Prostate gland (tissue), 2 donors: ENCODE data around the gene ZC3H6. TPM values are rescaled to one million over a fixed set of nuclear protein-coding genes. Genes with fewer than 3 reads are reported as not detected.

Experiments used
- DNase-seq: peaks from one replicate; pipeline ENCODE4 v3.0.0-alpha.2; 2019; ENCODE audit warnings: low spot score
- H3K27ac ChIP-seq, 2 donors: fragments of 200-600 bp; sonication (generic); 2 replicates each; pipeline ENCODE4 v1.5.1; 2017 to 2019
- H3K27me3 ChIP-seq: fragments of 200-600 bp; sonication (generic); replicated peaks from 2 replicates; pipeline ENCODE4 v1.5.1; 2019; ENCODE audit not compliant: insufficient read depth
- H3K36me3 ChIP-seq, 2 donors: fragments of 200-600 bp; sonication (generic); 1 replicate in 1 of 2; 2 replicates in 1 of 2; pipeline versions ENCODE4 v1.5.1 to v1.8.1; 2017 to 2019
- H3K4me1 ChIP-seq: fragments of 200-600 bp; sonication (generic); replicated peaks from 2 replicates; pipeline ENCODE4 v1.5.1; 2019
- H3K4me3 ChIP-seq, 2 donors: fragments of 200-600 bp; sonication (generic); 2 replicates each; pipeline ENCODE4 v1.5.1; 2017 to 2019
- H3K9me3 ChIP-seq: fragments of 200-600 bp; sonication (generic); 2 replicates; pipeline ENCODE4 v1.5.1; 2017
- POLR2A ChIP-seq: fragments of 450-650 bp; IDR thresholded peaks from one replicate; pipeline ENCODE4 v1.6.1; 2016; ENCODE audit warnings: antibody characterized with exemption, mild to moderate bottlenecking
- POLR2AphosphoS5 ChIP-seq: sonication (generic); formaldehyde crosslinking; IDR thresholded peaks from one replicate; pipeline ENCODE4 v1.6.1; 2017; ENCODE audit warnings: antibody characterized with exemption
- WGBS: methylation state at CpG from one replicate; pipeline ENCODE4 v1.1.5; 2018; 5-methylcytosine and 5-hydroxymethylcytosine counted together
- intact Hi-C: fragments of 100-400 bp; cut with DNase I; formaldehyde crosslinking; loops from one replicate; pipeline ENCODE4 v1.14.2; 2022
- total RNA-seq, 2 donors: library from RNA; depleted of rRNA; stranded (reverse); fragments of >200 nt; gene quantifications; one replicate each; pipeline ENCODE4 v1.1.0, GENCODE V29; 2016
- TF ChIP-seq, protein P1 (sequence below), 4 experiments: fragments of 200-600 bp in 2 of 4; fragments of 450-650 bp in 2 of 4; sonication (generic) in 2 of 4; IDR thresholded peaks; 1 replicate in 3 of 4; 2 replicates in 1 of 4; pipeline ENCODE4 v1.5.1; 2016 to 2019; ENCODE audit warnings: antibody characterized with exemption in 4 of 4, mild to moderate bottlenecking in 2 of 4, moderate library complexity in 2 of 4

ZC3H6 gene
- total RNA-seq, 2 donors from 2014 or later, result 10.2 to 10.5 TPM

DNA sequence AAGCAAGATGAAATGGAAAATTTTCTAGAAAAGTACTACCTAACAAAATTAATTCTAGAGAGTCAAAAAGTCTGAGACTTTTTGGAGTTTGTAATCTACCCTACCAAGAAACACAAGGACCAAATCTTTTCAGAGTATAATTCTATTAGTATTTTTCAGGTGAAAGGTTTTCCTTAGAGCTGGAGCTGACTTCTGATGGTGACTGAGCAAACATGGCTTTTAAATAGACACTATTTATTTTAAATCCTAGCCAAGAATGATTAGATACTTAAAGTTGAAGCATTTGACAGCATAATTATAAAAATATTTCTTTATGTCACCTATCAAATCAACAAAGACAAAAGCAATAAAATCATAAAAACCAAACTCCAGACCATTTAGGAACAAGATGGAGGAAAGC is 26.6 kb downstream of the ZC3H6 start:
- TF ChIP-seq, protein P1, sequence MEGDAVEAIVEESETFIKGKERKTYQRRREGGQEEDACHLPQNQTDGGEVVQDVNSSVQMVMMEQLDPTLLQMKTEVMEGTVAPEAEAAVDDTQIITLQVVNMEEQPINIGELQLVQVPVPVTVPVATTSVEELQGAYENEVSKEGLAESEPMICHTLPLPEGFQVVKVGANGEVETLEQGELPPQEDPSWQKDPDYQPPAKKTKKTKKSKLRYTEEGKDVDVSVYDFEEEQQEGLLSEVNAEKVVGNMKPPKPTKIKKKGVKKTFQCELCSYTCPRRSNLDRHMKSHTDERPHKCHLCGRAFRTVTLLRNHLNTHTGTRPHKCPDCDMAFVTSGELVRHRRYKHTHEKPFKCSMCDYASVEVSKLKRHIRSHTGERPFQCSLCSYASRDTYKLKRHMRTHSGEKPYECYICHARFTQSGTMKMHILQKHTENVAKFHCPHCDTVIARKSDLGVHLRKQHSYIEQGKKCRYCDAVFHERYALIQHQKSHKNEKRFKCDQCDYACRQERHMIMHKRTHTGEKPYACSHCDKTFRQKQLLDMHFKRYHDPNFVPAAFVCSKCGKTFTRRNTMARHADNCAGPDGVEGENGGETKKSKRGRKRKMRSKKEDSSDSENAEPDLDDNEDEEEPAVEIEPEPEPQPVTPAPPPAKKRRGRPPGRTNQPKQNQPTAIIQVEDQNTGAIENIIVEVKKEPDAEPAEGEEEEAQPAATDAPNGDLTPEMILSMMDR (IDR thresholded peaks at IDR 0.05), result no peak
- TF ChIP-seq POLR2AphosphoS5, result no peak
- TF ChIP-seq POLR2A, result no peak
- intact Hi-C loops, result no loop called here
- Histone ChIP-seq H3K9me3 (no peaks in the 10 kb centered on the region), H3K4me1 (no peaks in the 10 kb centered on the region), H3K27me3 (no peaks in the 10 kb centered on the region), H3K36me3 (no peaks in the 10 kb centered on the region), H3K4me3 (no peak overlapping the region), H3K27ac (no peak overlapping the region)
- DNase-seq, result no peak

DNA sequence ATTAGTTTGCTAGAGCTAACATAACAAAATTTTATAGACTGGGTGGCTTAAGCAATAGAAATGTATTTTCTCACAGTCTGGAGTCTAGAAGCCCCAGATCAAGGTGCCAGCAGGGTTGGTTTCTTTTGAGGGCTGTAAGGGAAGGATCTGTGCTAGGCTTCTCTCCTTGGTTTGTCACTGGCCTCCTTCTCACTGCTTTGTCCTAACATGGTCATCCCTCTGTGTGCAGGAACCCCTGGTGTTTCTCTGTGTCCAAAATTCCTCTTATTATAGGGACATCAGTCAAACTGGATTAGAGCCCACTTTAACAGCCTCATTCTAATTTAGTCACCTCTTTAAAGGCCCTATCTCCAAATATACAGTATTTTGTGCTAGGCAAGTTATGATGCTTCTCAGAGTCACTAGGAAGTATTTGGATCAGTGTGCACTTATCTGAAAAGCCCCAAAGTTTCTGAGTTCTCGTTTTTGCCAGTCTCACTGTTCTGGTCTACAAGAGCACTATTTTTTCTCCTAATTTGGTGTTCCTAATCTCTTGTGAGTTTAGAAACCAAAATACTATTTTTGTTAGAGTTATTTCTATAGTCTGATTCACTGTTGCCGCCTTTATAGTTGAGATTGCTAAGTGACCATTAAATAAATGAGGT is 29.0 kb downstream of the ZC3H6 start:
- DNase-seq, result no peak
- 84% methylated on average over 2 of the region's 2 CpGs for WGBS
- no peak overlapping the region for H3K27ac ChIP-seq
- H3K4me1 ChIP-seq, result no peaks in the 10 kb centered on the region
- TF ChIP-seq POLR2AphosphoS5 (no peak), POLR2A (no peak)
- TF ChIP-seq, protein P1 (IDR thresholded peaks at IDR 0.05), result no peak
- no peak overlapping the region for H3K4me3 ChIP-seq
- H3K9me3 ChIP-seq, result no peaks in the 10 kb centered on the region
- no peaks in the 10 kb centered on the region for H3K27me3 ChIP-seq
- H3K36me3 ChIP-seq, result no peaks in the 10 kb centered on the region
- intact Hi-C loops, result no loop called here

DNA sequence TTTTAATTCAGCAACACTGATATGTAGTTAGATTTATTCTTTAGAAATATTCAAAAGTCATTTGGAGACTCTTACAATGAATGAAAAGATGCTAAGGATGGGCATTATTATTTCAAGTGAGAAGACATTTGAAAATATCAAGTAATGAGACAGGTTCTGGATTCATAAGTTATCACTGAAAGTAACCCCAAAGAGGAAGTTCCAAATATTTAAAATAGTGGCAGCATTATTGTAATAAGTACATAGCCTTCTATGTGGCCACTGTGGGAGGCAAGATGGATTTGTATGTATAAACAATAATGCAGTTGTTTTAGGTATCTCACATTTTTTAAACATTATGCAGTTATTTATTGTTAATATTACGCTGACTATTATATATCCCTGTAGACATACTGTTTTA is 29.7 kb downstream of the ZC3H6 start:
- no peak for TF ChIP-seq POLR2AphosphoS5
- TF ChIP-seq, protein P1 (IDR thresholded peaks at IDR 0.05), result no peak
- TF ChIP-seq POLR2A, result no peak
- Histone ChIP-seq H3K27me3 (no peaks in the 10 kb centered on the region), H3K4me3 (no peak overlapping the region), H3K4me1 (no peaks in the 10 kb centered on the region), H3K27ac (no peak overlapping the region), H3K36me3 (no peaks in the 10 kb centered on the region), H3K9me3 (no peaks in the 10 kb centered on the region)
- 96% methylated on average over 1 of the region's 1 CpG for WGBS
- intact Hi-C loops, result no loop called here
- DNase-seq, result no peak

DNA sequence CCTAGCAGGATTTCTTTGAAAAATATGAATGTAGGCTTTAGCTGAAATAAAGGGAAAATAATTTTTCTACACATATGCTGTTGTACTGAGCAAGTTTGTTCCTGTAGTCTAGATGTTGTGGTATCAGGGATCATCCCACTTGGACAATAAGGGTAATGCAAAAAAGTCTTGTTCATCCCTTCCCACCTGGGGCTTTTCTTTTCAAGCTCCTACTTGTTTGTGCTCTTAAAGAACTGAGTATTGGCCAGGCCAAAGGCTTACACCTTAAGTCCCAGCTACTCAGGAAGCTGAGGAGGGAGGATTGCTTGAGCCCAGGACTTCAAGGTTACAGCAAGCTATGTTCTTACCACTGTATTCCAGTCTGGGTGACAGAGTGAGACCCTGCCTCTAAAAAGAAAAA is 35.5 kb downstream of the ZC3H6 start:
- DNase-seq, result no peak
- Histone ChIP-seq H3K27me3 (no peaks in the 10 kb centered on the region), H3K4me1 (no peaks in the 10 kb centered on the region), H3K4me3 (no peak overlapping the region), H3K27ac (no peak overlapping the region), H3K9me3 (no peaks in the 10 kb centered on the region), H3K36me3 (no peaks in the 10 kb centered on the region)
- TF ChIP-seq, protein P1 (IDR thresholded peaks at IDR 0.05), result no peak
- TF ChIP-seq POLR2A (no peak), POLR2AphosphoS5 (no peak)
- intact Hi-C loops, result no loop called here

DNA sequence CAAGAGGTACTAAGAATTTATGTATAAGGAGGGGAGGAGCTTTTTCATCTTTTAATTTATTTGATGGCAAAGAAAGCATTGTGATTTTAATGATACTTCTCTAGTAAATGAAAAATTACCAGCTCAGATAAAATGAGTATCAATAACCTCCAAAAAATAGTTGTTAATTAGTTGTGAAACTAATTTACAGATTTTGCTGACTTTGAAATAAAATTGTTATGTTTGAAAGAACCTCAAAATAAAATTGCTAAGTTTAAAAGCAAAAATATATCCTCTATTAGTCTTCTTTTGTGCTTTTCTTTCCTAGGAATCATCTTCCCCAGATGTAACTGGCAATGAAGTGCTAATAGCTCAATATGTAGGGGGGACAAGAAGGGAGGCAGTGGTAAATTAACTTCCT is 36.5 kb downstream of the ZC3H6 start:
- Histone ChIP-seq H3K4me1 (no peaks in the 10 kb centered on the region), H3K27me3 (no peaks in the 10 kb centered on the region), H3K27ac (no peak overlapping the region), H3K9me3 (no peaks in the 10 kb centered on the region), H3K36me3 (no peaks in the 10 kb centered on the region), H3K4me3 (no peak overlapping the region)
- intact Hi-C loops, result no loop called here
- no peak for TF ChIP-seq POLR2AphosphoS5
- TF ChIP-seq, protein P1 (IDR thresholded peaks at IDR 0.05), result no peak
- TF ChIP-seq POLR2A, result no peak
- no peak for DNase-seq
